Natural killer cell treated with Interleukin-12 subunit alpha and Interleukin-12 subunit beta and Interleukin-15 and Interleukin-18, amount 100 ng/mL, for 72 hours (primary cell): ENCODE data around the gene SLC45A2. TPM values are rescaled to one million over a fixed set of nuclear protein-coding genes. Genes with fewer than 3 reads are reported as not detected.
"Not testable (repeated sequence)": the region's sequence is repeated elsewhere in the genome, so short reads cannot be mapped to it uniquely, and the experiment has no call there.

ENCODE experiments used
- ATAC-seq, 2 donors: fragments of 150-1000 bp; cut with Tn5 transposase in 1 of 2; sonication (Bioruptor Pico), chemical (Tn5 transposase) in 1 of 2; 2 replicates each; pipeline ENCODE4 v1.10.0; 2021
- DNase-seq: peaks from one replicate; pipeline ENCODE4 v3.0.0; 2022; ENCODE audit warnings: low spot score
- H3K27ac Mint-ChIP-seq, 2 donors: 1 replicate in 1 of 2; 2 replicates in 1 of 2; pipeline ENCODE4 v1.8.0; 2022; ENCODE audit warnings: mixed read lengths in 2 of 2, mild to moderate bottlenecking in 1 of 2, moderate library complexity in 1 of 2
- H3K27me3 Mint-ChIP-seq, 2 donors: 1 replicate in 1 of 2; 2 replicates in 1 of 2; pipeline ENCODE4 v1.8.0; 2022; ENCODE audit warnings: mixed read lengths in 2 of 2
- H3K36me3 Mint-ChIP-seq: one replicate; pipeline ENCODE4 v1.8.0; 2022; ENCODE audit warnings: mixed read lengths
- H3K4me1 Mint-ChIP-seq, 2 donors: 1 replicate in 1 of 2; 2 replicates in 1 of 2; pipeline ENCODE4 v1.8.0; 2022; ENCODE audit warnings: low read depth in 2 of 2, mixed read lengths in 2 of 2, mild to moderate bottlenecking in 1 of 2
- H3K4me3 Mint-ChIP-seq: one replicate; pipeline ENCODE4 v1.8.0; 2022; ENCODE audit warnings: mixed read lengths
- H3K9me3 Mint-ChIP-seq: 2 replicates; pipeline ENCODE4 v1.8.0; 2022; ENCODE audit warnings: mixed read lengths
- total RNA-seq, 2 donors: library from RNA; stranded (reverse); gene quantifications; one replicate each; pipeline ENCODE4 v1.2.3, GENCODE V29; 2022

The SLC45A2 gene
- total RNA-seq, 2 donors from 2014 or later = 0.56 TPM; not detected in 1

DNA sequence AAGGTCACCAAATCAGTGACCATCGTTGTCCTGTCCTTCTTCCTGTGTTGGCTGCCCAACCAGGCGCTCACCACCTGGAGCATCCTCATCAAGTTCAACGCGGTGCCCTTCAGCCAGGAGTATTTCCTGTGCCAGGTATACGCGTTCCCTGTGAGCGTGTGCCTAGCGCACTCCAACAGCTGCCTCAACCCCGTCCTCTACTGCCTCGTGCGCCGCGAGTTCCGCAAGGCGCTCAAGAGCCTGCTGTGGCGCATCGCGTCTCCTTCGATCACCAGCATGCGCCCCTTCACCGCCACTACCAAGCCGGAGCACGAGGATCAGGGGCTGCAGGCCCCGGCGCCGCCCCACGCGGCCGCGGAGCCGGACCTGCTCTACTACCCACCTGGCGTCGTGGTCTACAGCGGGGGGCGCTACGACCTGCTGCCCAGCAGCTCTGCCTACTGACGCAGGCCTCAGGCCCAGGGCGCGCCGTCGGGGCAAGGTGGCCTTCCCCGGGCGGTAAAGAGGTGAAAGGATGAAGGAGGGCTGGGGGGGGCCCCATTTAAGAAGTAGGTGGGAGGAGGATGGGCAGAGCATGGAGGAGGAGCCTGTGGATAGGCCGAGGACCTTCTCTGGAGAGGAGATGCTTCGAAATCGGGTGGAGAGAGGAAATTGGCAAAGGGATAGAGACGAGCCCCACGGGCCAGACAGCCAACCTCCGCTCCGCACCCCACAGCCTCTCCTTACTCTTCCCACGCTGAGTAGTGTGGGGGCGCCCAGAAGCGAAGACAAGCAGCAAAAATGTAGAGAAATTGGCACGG is 46.6 kb downstream of the SLC45A2 start:
- Mint-ChIP-seq H3K9me3 (no peaks in the 10 kb centered on the region), H3K4me3 (no peak overlapping the region), H3K27ac (no peak overlapping the region), H3K36me3 (no peaks in the 10 kb centered on the region), H3K4me1 (no peaks in the 10 kb centered on the region), H3K27me3 (peaks cover 38 to 56% of the 10 kb centered on the region in 2 donors)
- ATAC-seq (no peak), DNase-seq (no peak)

DNA sequence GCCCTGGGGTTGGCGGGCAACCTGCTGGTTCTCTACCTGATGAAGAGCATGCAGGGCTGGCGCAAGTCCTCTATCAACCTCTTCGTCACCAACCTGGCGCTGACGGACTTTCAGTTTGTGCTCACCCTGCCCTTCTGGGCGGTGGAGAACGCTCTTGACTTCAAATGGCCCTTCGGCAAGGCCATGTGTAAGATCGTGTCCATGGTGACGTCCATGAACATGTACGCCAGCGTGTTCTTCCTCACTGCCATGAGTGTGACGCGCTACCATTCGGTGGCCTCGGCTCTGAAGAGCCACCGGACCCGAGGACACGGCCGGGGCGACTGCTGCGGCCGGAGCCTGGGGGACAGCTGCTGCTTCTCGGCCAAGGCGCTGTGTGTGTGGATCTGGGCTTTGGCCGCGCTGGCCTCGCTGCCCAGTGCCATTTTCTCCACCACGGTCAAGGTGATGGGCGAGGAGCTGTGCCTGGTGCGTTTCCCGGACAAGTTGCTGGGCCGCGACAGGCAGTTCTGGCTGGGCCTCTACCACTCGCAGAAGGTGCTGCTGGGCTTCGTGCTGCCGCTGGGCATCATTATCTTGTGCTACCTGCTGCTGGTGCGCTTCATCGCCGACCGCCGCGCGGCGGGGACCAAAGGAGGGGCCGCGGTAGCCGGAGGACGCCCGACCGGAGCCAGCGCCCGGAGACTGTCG is 47.3 kb downstream of the SLC45A2 start:
- H3K36me3 Mint-ChIP-seq = no peaks in the 10 kb centered on the region
- H3K27ac Mint-ChIP-seq = no peak overlapping the region
- DNase-seq (no peak), ATAC-seq (no peak)
- H3K9me3 Mint-ChIP-seq = no peaks in the 10 kb centered on the region
- H3K4me1 Mint-ChIP-seq = no peaks in the 10 kb centered on the region
- peaks cover 38 to 58% of the 10 kb centered on the region in 2 donors for H3K27me3 Mint-ChIP-seq
- no peak overlapping the region for H3K4me3 Mint-ChIP-seq

DNA sequence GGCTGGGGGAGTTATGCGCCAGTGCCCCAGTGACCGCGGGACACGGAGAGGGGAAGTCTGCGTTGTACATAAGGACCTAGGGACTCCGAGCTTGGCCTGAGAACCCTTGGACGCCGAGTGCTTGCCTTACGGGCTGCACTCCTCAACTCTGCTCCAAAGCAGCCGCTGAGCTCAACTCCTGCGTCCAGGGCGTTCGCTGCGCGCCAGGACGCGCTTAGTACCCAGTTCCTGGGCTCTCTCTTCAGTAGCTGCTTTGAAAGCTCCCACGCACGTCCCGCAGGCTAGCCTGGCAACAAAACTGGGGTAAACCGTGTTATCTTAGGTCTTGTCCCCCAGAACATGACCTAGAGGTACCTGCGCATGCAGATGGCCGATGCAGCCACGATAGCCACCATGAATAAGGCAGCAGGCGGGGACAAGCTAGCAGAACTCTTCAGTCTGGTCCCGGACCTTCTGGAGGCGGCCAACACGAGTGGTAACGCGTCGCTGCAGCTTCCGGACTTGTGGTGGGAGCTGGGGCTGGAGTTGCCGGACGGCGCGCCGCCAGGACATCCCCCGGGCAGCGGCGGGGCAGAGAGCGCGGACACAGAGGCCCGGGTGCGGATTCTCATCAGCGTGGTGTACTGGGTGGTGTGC is 48.0 kb downstream of the SLC45A2 start, which contains the start of gene RXFP3:
Gene RXFP3, plus strand, starts transcription at position 6 of the 636 bp plus-strand sequence. Its CDS starts 355 bp downstream, at position 361.
- no peaks in the 10 kb centered on the region for H3K36me3 Mint-ChIP-seq
- DNase-seq = no peak
- no peak within 1 kb of the TSS for H3K27ac Mint-ChIP-seq
- H3K4me3 Mint-ChIP-seq = no peak within 1 kb of the TSS
- no peaks in the 10 kb centered on the region for H3K9me3 Mint-ChIP-seq
- ATAC-seq = no peak
- H3K4me1 Mint-ChIP-seq = no peaks in the 10 kb centered on the region
- H3K27me3 Mint-ChIP-seq = peaks cover 39 to 58% of the 10 kb centered on the region in 2 donors

DNA sequence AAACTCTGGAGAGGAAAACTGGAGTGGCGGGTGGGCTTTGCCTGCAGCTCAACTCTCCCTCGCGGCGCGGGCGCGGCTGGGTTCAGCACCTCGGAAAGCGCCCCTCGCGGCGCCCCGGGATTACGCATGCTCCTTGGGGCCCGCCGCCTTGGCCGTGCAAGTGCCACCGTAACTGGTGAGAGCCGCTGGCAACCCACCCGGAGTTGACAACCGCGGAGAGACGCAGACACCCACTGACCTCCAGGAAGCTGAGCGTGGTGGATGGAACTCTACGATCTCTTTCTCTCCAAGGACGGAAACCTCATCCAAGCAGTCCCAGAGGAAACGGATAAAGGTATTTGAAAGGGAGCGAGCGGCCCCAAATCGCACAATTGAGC is 48.5 kb downstream of the SLC45A2 start:
- H3K27ac Mint-ChIP-seq = no peak overlapping the region
- H3K36me3 Mint-ChIP-seq = no peaks in the 10 kb centered on the region
- no peaks in the 10 kb centered on the region for H3K9me3 Mint-ChIP-seq
- H3K4me3 Mint-ChIP-seq = no peak overlapping the region
- H3K4me1 Mint-ChIP-seq = no peaks in the 10 kb centered on the region
- peak in 1 of 2 donors; percentile 57 for ATAC-seq
- H3K27me3 Mint-ChIP-seq = peaks cover 44 to 58% of the 10 kb centered on the region in 2 donors
- DNase-seq = no peak

DNA sequence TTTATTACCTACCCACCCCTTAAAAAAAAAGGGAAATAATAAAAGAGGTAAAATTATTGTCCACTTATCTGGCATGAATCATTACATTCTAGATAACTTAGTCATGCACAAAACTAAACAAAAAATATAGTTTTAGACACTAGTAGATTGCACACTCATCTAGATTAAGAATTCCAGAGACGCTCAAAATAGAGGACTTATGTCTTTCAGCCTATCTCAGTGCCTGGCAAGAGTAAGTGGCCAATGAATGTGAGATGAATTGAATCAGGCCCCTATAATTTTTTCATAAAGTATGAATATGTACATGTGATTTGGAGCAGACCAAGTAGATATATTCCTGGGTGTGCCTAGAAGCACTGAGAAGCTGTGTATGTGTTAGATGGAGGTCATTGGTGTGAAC is 50.3 kb downstream of the SLC45A2 start:
- H3K4me3 Mint-ChIP-seq = no peak overlapping the region
- H3K27ac Mint-ChIP-seq = no peak overlapping the region
- no peaks in the 10 kb centered on the region for H3K4me1 Mint-ChIP-seq
- DNase-seq (no peak), ATAC-seq (no peak)
- H3K36me3 Mint-ChIP-seq = no peaks in the 10 kb centered on the region
- peaks cover 39 to 47% of the 10 kb centered on the region in 2 donors for H3K27me3 Mint-ChIP-seq
- H3K9me3 Mint-ChIP-seq = no peaks in the 10 kb centered on the region

DNA sequence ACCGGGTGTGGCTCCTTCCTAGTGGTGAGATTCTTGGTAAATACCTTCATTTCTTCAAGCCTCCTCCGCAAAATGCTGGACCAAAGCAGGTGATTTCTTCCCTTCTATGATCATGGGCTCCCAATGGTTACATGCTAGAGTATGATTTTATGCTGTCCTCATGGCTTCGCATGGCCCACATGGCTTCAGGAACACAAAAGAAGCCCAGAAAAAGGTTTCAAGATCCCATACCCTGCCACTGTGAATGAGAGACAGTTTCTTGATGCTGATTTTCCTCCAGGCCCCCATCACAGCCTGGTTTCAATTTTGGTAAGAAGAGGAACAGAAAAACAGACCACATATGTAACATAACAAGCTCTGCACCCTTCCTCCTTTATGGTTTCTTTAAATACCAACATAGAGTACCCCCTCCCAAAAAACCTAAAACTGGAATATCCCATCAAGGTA is 50.7 kb downstream of the SLC45A2 start:
- Mint-ChIP-seq H3K4me1 (no peaks in the 10 kb centered on the region), H3K4me3 (no peak overlapping the region), H3K27me3 (peaks cover 36 to 43% of the 10 kb centered on the region in 2 donors), H3K9me3 (no peaks in the 10 kb centered on the region), H3K36me3 (no peaks in the 10 kb centered on the region), H3K27ac (no peak overlapping the region)
- no peak for ATAC-seq
- DNase-seq = no peak

DNA sequence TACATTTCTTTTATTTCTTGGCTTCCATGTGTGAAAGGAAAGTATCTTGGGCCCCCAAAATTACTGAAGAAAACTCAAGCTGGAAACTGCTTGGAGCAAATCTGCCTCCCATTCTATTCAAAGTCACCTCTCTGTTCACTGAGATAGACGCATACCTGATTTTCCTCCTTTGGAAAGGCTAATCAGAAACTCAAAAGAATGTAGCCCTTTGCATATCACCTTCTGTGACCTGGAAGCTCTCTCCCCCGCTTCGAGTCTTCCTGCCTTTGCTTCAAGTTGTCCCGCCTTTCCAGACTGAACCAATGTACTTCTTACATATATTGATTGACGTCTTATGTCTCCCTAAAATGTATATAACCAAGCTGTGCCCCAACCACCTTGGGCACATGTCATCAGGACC is 53.4 kb downstream of the SLC45A2 start:
- no peak for DNase-seq
- H3K36me3 Mint-ChIP-seq = no peaks in the 10 kb centered on the region
- H3K27ac Mint-ChIP-seq = no peak overlapping the region
- H3K9me3 Mint-ChIP-seq = no peaks in the 10 kb centered on the region
- H3K27me3 Mint-ChIP-seq = peaks cover 28 to 34% of the 10 kb centered on the region in 2 donors
- no peak overlapping the region for H3K4me3 Mint-ChIP-seq
- no peak for ATAC-seq
- no peaks in the 10 kb centered on the region for H3K4me1 Mint-ChIP-seq

DNA sequence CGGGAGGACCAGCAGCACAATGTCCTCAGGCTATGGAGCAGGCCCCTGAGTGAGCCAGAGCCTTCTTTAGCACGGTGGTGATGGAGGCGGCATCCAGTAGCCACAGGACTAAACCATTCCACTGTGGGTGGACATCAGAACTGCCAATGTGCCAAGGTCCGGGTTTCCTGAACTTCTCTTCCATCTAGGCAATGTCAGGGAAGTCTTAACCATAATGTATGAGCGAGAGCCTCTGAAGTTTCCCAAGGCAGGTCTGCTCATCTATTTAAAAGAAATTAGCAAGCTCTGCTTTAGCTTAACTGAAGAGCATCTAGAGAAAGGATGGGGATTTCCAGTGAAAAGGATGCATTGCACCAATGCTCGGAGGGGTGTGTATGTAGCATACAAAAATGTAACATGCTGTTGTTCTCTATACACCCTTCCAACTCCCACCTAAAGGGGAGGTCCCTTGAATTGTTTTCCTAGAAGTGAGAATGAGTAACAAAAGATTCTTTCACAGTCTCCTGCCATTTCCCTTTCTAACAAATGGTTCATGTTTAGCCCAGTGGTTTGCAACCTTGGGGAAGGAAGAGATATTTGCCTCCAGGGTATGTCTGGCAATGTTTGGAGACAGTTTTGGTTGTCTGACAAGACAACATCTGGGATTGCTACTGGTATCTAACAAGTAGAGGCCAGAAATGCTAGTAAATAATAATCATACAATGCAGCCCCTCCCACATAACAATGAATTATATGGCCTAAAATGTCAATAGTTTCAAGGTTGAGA is 54.4 kb downstream of the SLC45A2 start:
- no peak for ATAC-seq
- Mint-ChIP-seq H3K27me3 (peaks cover 22 to 28% of the 10 kb centered on the region in 2 donors), H3K4me1 (no peaks in the 10 kb centered on the region), H3K36me3 (no peaks in the 10 kb centered on the region), H3K4me3 (no peak overlapping the region), H3K9me3 (no peaks in the 10 kb centered on the region), H3K27ac (no peak overlapping the region)
- no peak for DNase-seq

DNA sequence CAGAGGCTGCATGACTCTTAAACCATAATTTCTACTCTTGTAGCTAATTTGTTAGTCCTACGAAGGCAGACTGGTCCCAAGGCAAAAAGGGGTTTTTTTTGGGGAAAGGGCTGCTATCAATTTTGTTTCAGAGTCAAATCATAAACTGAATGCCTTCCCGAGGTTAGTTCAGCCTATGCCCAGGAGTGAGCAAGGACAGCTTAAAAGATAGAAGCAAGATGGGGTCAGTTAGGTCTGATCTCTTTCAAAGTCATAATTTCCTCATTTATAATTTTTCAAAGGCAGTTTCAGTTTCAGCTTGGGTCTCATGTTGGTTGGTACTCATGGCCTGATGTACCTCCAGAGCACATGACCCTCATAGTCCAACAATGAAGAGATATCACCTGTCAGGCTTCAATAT is 56.2 kb downstream of the SLC45A2 start:
- H3K4me3 Mint-ChIP-seq = no peak overlapping the region
- no peaks in the 10 kb centered on the region for H3K36me3 Mint-ChIP-seq
- no peaks in the 10 kb centered on the region for H3K4me1 Mint-ChIP-seq
- H3K27me3 Mint-ChIP-seq = peaks cover 26 to 27% of the 10 kb centered on the region in 2 donors
- ATAC-seq (no peak), DNase-seq (no peak)
- H3K9me3 Mint-ChIP-seq = no peaks in the 10 kb centered on the region
- H3K27ac Mint-ChIP-seq = no peak overlapping the region

DNA sequence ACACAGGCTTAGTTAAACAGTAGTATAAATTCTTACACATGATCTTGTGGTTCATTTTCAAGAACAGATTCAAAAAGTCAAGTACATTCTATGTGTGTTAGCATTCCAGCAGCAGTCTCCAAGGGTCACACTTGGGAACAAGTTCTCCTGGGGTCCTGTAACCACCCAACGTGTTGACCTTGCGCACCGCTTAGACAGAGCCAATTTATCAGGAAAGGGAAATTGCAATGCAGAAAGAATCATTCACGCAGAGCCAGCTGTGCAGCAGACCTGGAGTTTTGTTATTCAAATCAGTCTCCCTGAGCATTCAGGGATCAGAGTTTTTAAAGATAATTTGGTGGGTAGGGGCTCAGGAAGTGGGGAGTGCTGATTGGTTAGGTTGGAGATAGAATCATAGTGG is 56.8 kb downstream of the SLC45A2 start:
- DNase-seq (no peak), ATAC-seq (no peak)
- Mint-ChIP-seq H3K36me3 (no peaks in the 10 kb centered on the region), H3K9me3 (no peaks in the 10 kb centered on the region), H3K4me1 (no peaks in the 10 kb centered on the region), H3K27ac (no peak overlapping the region), H3K27me3 (peaks cover 27 to 29% of the 10 kb centered on the region in 2 donors), H3K4me3 (no peak overlapping the region)

DNA sequence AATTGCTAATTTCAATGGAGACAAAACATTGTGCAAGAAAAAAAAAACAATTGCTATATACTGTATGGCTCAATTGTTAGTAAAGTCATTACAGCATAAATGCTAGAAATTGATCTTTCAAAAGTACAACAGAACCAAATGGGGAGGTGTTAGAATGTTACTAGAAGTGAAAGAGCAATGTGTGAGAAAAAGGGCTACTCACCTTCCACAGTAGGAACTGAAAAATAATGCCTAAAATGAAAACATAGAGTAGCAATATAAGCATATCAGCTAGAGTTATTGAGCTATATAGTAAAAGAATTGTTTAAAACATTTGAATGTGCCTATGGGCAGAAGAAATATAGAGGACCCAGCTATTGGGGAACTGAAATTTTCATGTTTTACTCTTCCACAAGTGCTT is 59.2 kb downstream of the SLC45A2 start:
- Mint-ChIP-seq H3K36me3 (no peaks in the 10 kb centered on the region), H3K27me3 (peaks cover 19 to 23% of the 10 kb centered on the region in 2 donors), H3K4me3 (no peak overlapping the region), H3K27ac (no peak overlapping the region), H3K9me3 (no peaks in the 10 kb centered on the region), H3K4me1 (no peaks in the 10 kb centered on the region)
- ATAC-seq (no peak), DNase-seq (no peak)

DNA sequence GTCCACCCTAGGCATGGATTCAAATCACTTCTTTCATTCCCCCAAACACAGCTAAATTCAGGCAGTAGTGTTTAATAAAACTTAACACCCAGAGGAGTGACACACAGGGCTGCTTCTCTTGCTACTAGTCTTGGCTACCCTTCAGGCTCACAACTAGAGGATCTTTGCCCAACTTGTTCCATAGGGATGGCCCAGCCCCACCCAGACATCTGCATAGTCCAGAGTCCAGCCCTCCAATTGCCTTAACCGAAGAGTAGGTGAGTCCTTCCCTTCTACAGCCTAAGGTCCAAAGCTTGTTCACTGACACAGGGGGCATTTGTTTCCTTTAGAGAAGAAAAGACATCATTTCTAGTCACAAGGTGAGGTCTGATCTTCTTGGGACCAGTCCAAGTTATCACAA is 63.5 kb downstream of the SLC45A2 start:
- Mint-ChIP-seq H3K4me1 (no peaks in the 10 kb centered on the region), H3K4me3 (no peak overlapping the region), H3K36me3 (peaks cover under 1% of the 10 kb centered on the region), H3K9me3 (peaks cover 13% of the 10 kb centered on the region), H3K27me3 (peaks cover 15 to 25% of the 10 kb centered on the region in 2 donors), H3K27ac (no peak overlapping the region)
- no peak for DNase-seq
- ATAC-seq = no peak

DNA sequence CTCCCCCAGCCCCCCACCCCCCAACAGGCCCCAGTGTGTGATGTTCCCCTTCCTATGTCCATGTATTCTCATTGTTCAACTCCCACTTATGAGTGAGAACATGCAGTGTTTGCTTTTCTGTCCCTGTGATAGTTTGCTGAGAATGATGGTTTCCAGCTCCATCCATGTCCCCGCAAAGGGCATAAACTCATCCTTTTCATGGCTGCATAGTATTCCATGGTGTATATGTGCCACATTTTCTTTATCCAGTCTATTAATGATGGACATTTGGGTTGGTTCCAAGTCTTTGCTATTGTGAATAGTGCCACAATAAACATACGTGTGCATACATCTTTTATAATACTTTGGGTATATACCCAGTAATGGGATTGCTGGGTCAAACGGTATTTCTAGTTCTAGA is 69.6 kb downstream of the SLC45A2 start:
- not testable (repeated sequence) for H3K27ac Mint-ChIP-seq, ATAC-seq, H3K27me3 Mint-ChIP-seq, H3K4me3 Mint-ChIP-seq, H3K4me1 Mint-ChIP-seq, DNase-seq
- Mint-ChIP-seq H3K36me3 (peaks cover 11% of the 10 kb centered on the region), H3K9me3 (peaks cover 14% of the 10 kb centered on the region)
